ENCODE data around the gene ARHGAP9.

DNA sequence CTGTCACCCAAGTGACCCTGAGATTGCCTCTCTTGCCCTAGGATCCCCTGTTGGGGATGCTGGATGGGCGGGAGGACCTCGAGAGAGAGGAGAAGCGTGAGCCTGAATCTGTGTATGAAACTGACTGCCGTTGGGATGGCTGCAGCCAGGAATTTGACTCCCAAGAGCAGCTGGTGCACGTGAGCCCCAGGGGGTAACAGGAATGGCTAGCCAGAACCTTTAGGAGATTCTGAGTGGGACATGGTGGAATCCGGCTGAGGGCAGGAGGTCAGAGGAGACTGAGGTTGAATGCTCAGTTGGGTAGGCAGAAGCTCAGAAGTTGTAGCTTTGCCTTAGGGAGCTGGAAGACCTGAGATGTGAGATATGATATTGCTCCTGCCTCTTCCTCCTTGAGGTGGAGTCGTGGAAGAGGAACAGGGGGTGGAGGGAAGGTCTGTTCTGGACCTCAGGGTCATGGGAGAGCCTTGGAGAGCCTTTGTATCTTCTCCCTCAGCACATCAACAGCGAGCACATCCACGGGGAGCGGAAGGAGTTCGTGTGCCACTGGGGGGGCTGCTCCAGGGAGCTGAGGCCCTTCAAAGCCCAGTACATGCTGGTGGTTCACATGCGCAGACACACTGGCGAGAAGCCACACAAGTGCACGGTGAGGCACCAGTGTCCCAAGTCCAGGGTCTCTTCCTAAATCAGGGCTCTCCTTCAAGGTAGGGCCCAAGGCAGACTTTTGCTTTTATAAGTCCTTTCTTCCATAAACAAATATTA, 13.7 kb downstream of the ARHGAP9 start:
- TF ChIP-seq, protein P1, sequence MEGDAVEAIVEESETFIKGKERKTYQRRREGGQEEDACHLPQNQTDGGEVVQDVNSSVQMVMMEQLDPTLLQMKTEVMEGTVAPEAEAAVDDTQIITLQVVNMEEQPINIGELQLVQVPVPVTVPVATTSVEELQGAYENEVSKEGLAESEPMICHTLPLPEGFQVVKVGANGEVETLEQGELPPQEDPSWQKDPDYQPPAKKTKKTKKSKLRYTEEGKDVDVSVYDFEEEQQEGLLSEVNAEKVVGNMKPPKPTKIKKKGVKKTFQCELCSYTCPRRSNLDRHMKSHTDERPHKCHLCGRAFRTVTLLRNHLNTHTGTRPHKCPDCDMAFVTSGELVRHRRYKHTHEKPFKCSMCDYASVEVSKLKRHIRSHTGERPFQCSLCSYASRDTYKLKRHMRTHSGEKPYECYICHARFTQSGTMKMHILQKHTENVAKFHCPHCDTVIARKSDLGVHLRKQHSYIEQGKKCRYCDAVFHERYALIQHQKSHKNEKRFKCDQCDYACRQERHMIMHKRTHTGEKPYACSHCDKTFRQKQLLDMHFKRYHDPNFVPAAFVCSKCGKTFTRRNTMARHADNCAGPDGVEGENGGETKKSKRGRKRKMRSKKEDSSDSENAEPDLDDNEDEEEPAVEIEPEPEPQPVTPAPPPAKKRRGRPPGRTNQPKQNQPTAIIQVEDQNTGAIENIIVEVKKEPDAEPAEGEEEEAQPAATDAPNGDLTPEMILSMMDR (IDR thresholded peaks at IDR 0.05) = no peak
- no peak for TF ChIP-seq POLR2A (IDR thresholded peaks at IDR 0.05)
